ENCODE measurements around the gene LMX1B. TPM values are rescaled to one million over a fixed set of nuclear protein-coding genes. Genes with fewer than 3 reads are reported as not detected.

LMX1B gene
- total RNA-seq, 1 experiment from 2014 or later: 11.3 TPM

DNA sequence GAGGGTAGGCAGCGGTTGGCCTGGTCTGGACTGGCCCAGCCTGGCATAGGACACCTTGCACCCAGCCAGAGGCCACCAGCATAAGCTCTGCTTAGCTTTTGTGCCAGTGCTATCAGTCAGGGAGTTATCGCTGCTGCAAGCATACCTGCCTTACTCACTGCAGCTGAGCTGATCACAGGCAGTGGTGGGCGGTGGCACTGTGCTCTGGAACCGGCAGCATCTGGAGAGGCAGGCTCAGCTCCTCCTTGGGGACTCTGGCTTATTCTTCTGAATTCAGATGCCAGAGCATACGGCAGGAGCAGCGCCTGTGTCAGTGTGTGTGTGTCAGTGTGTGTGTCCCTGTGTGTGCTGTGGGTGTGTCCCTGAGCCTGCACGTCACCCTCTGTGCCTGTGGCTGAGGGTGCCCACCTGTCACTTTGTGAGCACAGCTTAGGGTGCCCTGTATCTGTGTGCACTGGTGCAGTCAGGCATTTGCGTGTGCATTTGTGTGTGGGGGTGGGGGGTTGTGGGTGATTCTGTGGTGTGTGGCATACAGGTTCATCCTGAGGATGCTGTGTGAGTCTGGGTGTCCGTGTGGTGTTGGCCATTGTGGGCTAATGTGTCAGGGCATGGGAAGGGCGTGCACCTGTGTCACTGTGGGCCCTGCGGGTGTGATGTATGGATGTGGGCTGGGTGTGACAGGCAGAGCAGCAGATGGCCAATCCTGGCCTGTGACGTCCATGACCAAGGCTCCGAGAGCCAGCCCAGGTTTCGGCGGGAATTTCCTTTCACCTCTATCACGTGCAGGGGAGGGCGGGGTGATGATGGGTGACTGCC, 23.5 kb downstream of the LMX1B start:
- no peaks in the 10 kb centered on the region for H3K27me3 ChIP-seq (ENCODE audit: insufficient read depth, low read length)
- H4K20me1 ChIP-seq (ENCODE audit: insufficient read depth): no peaks in the 10 kb centered on the region
- H3K4me1 ChIP-seq (ENCODE audit: control insufficient read depth in 1 of 2, insufficient read depth in 2 of 2, low read length in 2 of 2): peaks cover 0 to 2% of the 10 kb centered on the region in 2 experiments; a peak in 1 of 4 replicates
- ChIA-PET CTCF (no interaction called here), RAD21 (ENCODE audit: low non-redundant PET in 1 of 2, low total read pairs in 2 of 2, uncharacterized antibody in 2 of 2, unreplicated experiment in 2 of 2) (no interaction called here), POLR2A (no interaction called here)
- intact Hi-C loops (cut with micrococcal nuclease): no loop called here
- no peak overlapping the region for H3K4me2 ChIP-seq (ENCODE audit: low read length)
- H3K4me3 ChIP-seq (replicated peaks in 1 of 2; ENCODE audit: low read depth in 1 of 2, low read length in 2 of 2): no peak overlapping the region
- H3K9ac ChIP-seq (ENCODE audit: low read length): no peak overlapping the region
- no peak overlapping the region for H3K27ac ChIP-seq (ENCODE audit: low read depth, low read length)
- no peaks in the 10 kb centered on the region for H3K36me3 ChIP-seq (ENCODE audit: control insufficient read depth in 1 of 2, insufficient read depth in 2 of 2, low read length in 2 of 2)
- no peak for DNase-seq (ENCODE audit: low read depth, low spot score)
- no TSS peak for BruUV-seq (replicated peaks)
- no peak for ATAC-seq
- H3K9me2 ChIP-seq (ENCODE audit: insufficient read depth): no peaks in the 10 kb centered on the region
- TF ChIP-seq ZFX (IDR thresholded peaks at IDR 0.05) (no peak), RAD21 (IDR thresholded peaks at IDR 0.05; ENCODE audit: low read depth) (no peak), SIN3A (IDR thresholded peaks at IDR 0.05; ENCODE audit: low read depth) (no peak), ZNF274 (IDR thresholded peaks at IDR 0.05; ENCODE audit: low read depth, low read length) (no peak), EGR1 (IDR thresholded peaks at IDR 0.05; ENCODE audit: low read depth) (no peak), CBX3 (IDR thresholded peaks at IDR 0.05; ENCODE audit: low read depth) (no peak), EZH2 (IDR thresholded peaks at IDR 0.05) (no peak)
- TF ChIP-seq, protein P1, sequence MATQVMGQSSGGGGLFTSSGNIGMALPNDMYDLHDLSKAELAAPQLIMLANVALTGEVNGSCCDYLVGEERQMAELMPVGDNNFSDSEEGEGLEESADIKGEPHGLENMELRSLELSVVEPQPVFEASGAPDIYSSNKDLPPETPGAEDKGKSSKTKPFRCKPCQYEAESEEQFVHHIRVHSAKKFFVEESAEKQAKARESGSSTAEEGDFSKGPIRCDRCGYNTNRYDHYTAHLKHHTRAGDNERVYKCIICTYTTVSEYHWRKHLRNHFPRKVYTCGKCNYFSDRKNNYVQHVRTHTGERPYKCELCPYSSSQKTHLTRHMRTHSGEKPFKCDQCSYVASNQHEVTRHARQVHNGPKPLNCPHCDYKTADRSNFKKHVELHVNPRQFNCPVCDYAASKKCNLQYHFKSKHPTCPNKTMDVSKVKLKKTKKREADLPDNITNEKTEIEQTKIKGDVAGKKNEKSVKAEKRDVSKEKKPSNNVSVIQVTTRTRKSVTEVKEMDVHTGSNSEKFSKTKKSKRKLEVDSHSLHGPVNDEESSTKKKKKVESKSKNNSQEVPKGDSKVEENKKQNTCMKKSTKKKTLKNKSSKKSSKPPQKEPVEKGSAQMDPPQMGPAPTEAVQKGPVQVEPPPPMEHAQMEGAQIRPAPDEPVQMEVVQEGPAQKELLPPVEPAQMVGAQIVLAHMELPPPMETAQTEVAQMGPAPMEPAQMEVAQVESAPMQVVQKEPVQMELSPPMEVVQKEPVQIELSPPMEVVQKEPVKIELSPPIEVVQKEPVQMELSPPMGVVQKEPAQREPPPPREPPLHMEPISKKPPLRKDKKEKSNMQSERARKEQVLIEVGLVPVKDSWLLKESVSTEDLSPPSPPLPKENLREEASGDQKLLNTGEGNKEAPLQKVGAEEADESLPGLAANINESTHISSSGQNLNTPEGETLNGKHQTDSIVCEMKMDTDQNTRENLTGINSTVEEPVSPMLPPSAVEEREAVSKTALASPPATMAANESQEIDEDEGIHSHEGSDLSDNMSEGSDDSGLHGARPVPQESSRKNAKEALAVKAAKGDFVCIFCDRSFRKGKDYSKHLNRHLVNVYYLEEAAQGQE (IDR thresholded peaks at IDR 0.05; ENCODE audit: low read depth): no peak
- TF ChIP-seq, protein P2, sequence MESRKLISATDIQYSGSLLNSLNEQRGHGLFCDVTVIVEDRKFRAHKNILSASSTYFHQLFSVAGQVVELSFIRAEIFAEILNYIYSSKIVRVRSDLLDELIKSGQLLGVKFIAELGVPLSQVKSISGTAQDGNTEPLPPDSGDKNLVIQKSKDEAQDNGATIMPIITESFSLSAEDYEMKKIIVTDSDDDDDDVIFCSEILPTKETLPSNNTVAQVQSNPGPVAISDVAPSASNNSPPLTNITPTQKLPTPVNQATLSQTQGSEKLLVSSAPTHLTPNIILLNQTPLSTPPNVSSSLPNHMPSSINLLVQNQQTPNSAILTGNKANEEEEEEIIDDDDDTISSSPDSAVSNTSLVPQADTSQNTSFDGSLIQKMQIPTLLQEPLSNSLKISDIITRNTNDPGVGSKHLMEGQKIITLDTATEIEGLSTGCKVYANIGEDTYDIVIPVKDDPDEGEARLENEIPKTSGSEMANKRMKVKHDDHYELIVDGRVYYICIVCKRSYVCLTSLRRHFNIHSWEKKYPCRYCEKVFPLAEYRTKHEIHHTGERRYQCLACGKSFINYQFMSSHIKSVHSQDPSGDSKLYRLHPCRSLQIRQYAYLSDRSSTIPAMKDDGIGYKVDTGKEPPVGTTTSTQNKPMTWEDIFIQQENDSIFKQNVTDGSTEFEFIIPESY (IDR thresholded peaks at IDR 0.05; ENCODE audit: extremely low read depth, insufficient replicate concordance, low read length): no peak
- H3K79me2 ChIP-seq (ENCODE audit: insufficient read depth, low read length): no peaks in the 10 kb centered on the region
- no peak overlapping the region for H2AFZ ChIP-seq (ENCODE audit: low read depth, low read length, poor library complexity, severe bottlenecking)
- H3K9me3 ChIP-seq (ENCODE audit: control insufficient read depth in 1 of 2, insufficient read depth in 1 of 2, low read depth in 1 of 2, low read length in 2 of 2): no peaks in the 10 kb centered on the region

Data from HCT116 (cell line).